GM12878 (cell line): ENCODE results near the gene S1PR1. TPM values are rescaled to one million over a fixed set of nuclear protein-coding genes. Genes with fewer than 3 reads are reported as not detected.

ENCODE experiments used
- ATAC-seq: fragments of 200-7000 bp; cut with Tn5 transposase; 3 replicates; pipeline ENCODE4 v1.9.1; 2020; ENCODE audit warnings: mild to moderate bottlenecking, moderate library complexity
- BruUV-seq: library from RNA; stranded (reverse); fragments of 400-500 nt; replicated peaks from 2 replicates; lab custom pipeline; 2021; lab: Mats Ljungman, UMichigan
- CTCF ChIA-PET: fragments of 300-600 bp; sonication (Branson Sonifier 250); formaldehyde crosslinking; extraction: SDS; loops from one replicate; lab custom pipeline; 2021; ENCODE audit warnings: inconsistent platforms; lab: Yijun Ruan, JAX
- POLR2A ChIA-PET: fragments of 350-600 bp; formaldehyde crosslinking; extraction: SDS; loops from one replicate; lab custom pipeline; 2021; ENCODE audit warnings: inconsistent platforms; lab: Charles Lee
- RAD21 ChIA-PET: fragments of 300-600 bp; sonication (Branson Sonifier 250); formaldehyde crosslinking; loops from one replicate; lab custom pipeline; 2023; ENCODE audit warnings: antibody characterized with exemption; ENCODE audit not compliant: unreplicated experiment; lab: Charles Lee
- SMC1A ChIA-PET: fragments of 300-600 bp; sonication (Branson Sonifier 250); formaldehyde crosslinking; loops from one replicate; lab custom pipeline; 2023; ENCODE audit not compliant: unreplicated experiment, uncharacterized antibody; lab: Charles Lee
- DNase-seq: peaks from one replicate; pipeline ENCODE4 v3.0.0-alpha.2; 2011; ENCODE audit warnings: low read depth, low spot score
- FAIRE-seq: peaks from 3 replicates; lab custom pipeline; 2011; peaks lifted over from hg19 to GRCh38; lab: Jason Lieb, UNC
- H2AFZ ChIP-seq: 2 replicates; pipeline ENCODE4 v1.6.0; 2011; ENCODE audit warnings: low read depth, low read length, control low read depth; ENCODE audit not compliant: control insufficient read depth
- H3K27ac ChIP-seq: 2 replicates; pipeline ENCODE4 v1.5.1; 2011; ENCODE audit warnings: control low read depth; ENCODE audit not compliant: control insufficient read depth, insufficient read depth
- H3K27me3 ChIP-seq, 2 experiments: replicated peaks in 1 of 2; 2 replicates each; pipeline versions ENCODE4 v1.6.0 to v1.6.1; 2011; ENCODE audit warnings: low read length in 1 of 2; ENCODE audit not compliant: control insufficient read depth in 2 of 2, insufficient read depth in 2 of 2
- H3K36me3 ChIP-seq, 2 experiments: 2 replicates each; pipeline ENCODE4 v1.5.1; 2011; ENCODE audit warnings: low read length in 1 of 2; ENCODE audit not compliant: control insufficient read depth in 2 of 2, insufficient read depth in 2 of 2
- H3K4me1 ChIP-seq: 2 replicates; pipeline ENCODE4 v1.6.1; 2011; ENCODE audit warnings: mild to moderate bottlenecking, low read length, moderate library complexity, mixed read lengths; ENCODE audit not compliant: control insufficient read depth, insufficient read depth
- H3K4me2 ChIP-seq: 2 replicates; pipeline ENCODE4 v1.6.0; 2011; ENCODE audit warnings: control low read depth; ENCODE audit not compliant: control insufficient read depth, insufficient read depth
- H3K4me3 ChIP-seq: fragments of 200-600 bp; sonication (generic); 2 replicates; pipeline ENCODE4 v1.5.1; 2016
- H3K79me2 ChIP-seq: 2 replicates; pipeline ENCODE4 v1.6.0; 2011; ENCODE audit warnings: low read length; ENCODE audit not compliant: control insufficient read depth, insufficient read depth
- H3K9ac ChIP-seq: 2 replicates; pipeline ENCODE4 v1.8.0; 2011; ENCODE audit warnings: low read length, control low read depth, mixed read lengths; ENCODE audit not compliant: control insufficient read depth, insufficient read depth
- H3K9me3 ChIP-seq: replicated peaks from 3 replicates; pipeline ENCODE4 v1.5.1; 2011; ENCODE audit warnings: mild to moderate bottlenecking, low read length; ENCODE audit not compliant: control insufficient read depth, insufficient read depth
- H4K20me1 ChIP-seq: 2 replicates; pipeline ENCODE4 v1.6.0; 2011; ENCODE audit not compliant: control insufficient read depth, insufficient read depth
- HDGF ChIP-seq: fragments of 450-650 bp; IDR thresholded peaks from 2 replicates; pipeline ENCODE4 v1.6.1; 2016; ENCODE audit warnings: antibody characterized with exemption
- PML ChIP-seq: IDR thresholded peaks from 2 replicates; pipeline ENCODE4 v1.6.1; 2012; ENCODE audit warnings: low read length, inconsistent platforms
- TAF1 ChIP-seq: IDR thresholded peaks from 2 replicates; pipeline ENCODE4 v1.6.1; 2011; ENCODE audit warnings: mild to moderate bottlenecking, low read depth, low read length, borderline replicate concordance
- TCF12 ChIP-seq: IDR thresholded peaks from 2 replicates; pipeline ENCODE4 v1.6.1; 2011; ENCODE audit warnings: low read depth, mild to moderate bottlenecking, low read length
- WGBS: methylation state at CpG from one replicate; pipeline ENCODE4 v1.1.6; 2016; ENCODE audit warnings: low lambda C conversion rate; ENCODE audit not compliant: insufficient replicate concordance, insufficient coverage; ENCODE audit errors: missing lambda C conversion rate; 5-methylcytosine and 5-hydroxymethylcytosine counted together
- in situ Hi-C: fragments of 300-500 bp; cut with MboI; formaldehyde crosslinking; loops from 9 replicates; pipeline ENCODE4 v1.14.3; 2018; ENCODE audit warnings: mixed read lengths
- intact Hi-C: fragments of 100-400 bp; cut with micrococcal nuclease; formaldehyde crosslinking; loops from one replicate; pipeline ENCODE4 v1.14.2; 2022; ENCODE audit not compliant: unreplicated experiment
- polyA plus RNA-seq, 11 experiments: library from polyadenylated mRNA; depleted of rRNA in 4 of 11; unstranded in 6 of 11; stranded (reverse) in 5 of 11; fragments of >200 nt; fragmentation: Nextera tagmentation in 4 of 11; fragmentation: Illumina TruSeq in 1 of 11; extraction: Ambion mirVana in 4 of 11; extraction: Trizol in 1 of 11; gene quantifications; 1 replicate in 1 of 11; 2 replicates in 10 of 11; pipeline versions ENCODE4 v1.2.1 to v1.2.3, GENCODE V29; 2011 to 2016; ENCODE audit warnings: inconsistent platforms in 2 of 11, missing spikeins in 2 of 11, low read depth in 1 of 11
- total RNA-seq, 4 experiments: library from RNA; depleted of rRNA in 3 of 4; stranded (reverse); fragments of >200 nt in 3 of 4; fragmentation: Illumina TruSeq in 1 of 4; extraction: Trizol in 1 of 4; gene quantifications; 2 replicates each; pipeline versions ENCODE4 v1.2.1 to v1.2.3, GENCODE V29; 2013 to 2021
- TF ChIP-seq, protein P1 (sequence below): fragments of 450-650 bp; formaldehyde crosslinking; IDR thresholded peaks from 2 replicates; pipeline ENCODE4 v1.4.0; 2020; ENCODE audit warnings: mild to moderate bottlenecking, moderate library complexity
- TF ChIP-seq, protein P2 (sequence below): fragments of 450-650 bp; IDR thresholded peaks from 2 replicates; pipeline ENCODE4 v1.6.1; 2017; ENCODE audit warnings: mild to moderate bottlenecking, moderate library complexity

The S1PR1 gene
- total and polyA plus RNA-seq, 10 of the 15 experiments (the other 5 are each of a cell fraction or from before 2014, with no cell fraction given): 3.8 to 59.4 (median 30.7) TPM

DNA sequence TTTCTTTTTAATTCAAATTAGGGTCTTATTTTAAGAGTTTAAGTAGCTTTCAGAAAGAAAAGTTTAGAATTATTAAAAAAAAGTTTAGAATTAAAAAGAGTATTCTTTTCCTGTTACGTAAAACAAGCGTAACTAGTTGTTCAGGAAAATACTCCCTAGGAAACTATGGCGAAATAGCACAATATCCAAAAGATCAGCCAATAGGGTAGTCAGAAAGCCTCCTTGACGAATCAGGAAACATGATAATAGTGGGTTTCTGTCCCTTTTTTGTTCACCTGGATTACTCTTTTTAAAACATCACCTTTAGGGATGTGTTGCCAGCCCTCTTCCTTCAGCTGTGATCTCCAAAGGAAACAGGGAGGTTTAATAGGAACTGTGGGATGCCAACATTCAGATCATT lies 25.2 kb downstream of the S1PR1 start:
- H3K27ac ChIP-seq: no peak overlapping the region
- H3K9ac ChIP-seq: no peak overlapping the region
- in situ Hi-C loops: no loop called here
- DNase-seq: no peak
- H3K36me3 ChIP-seq: no peaks in the 10 kb centered on the region
- BruUV-seq: no TSS peak
- H3K27me3 ChIP-seq: no peaks in the 10 kb centered on the region
- H3K9me3 ChIP-seq: no peaks in the 10 kb centered on the region
- no peaks in the 10 kb centered on the region for H3K79me2 ChIP-seq
- ChIA-PET POLR2A (no interaction called here), CTCF (interaction anchor here (0.8 to 1.0 kb wide), 2 partner anchors 26 to 355 kb away, joined by 3 to 4 read pairs; no protein-coding TSS in a partner anchor), RAD21 (no interaction called here), SMC1A (interaction anchor here (0.7 to 1.8 kb wide), 2 partner anchors 26 to 324 kb away, joined by 3 to 6 read pairs; no protein-coding TSS in a partner anchor)
- H3K4me3 ChIP-seq: no peak overlapping the region
- H3K4me1 ChIP-seq: peaks cover 14% of the 10 kb centered on the region
- intact Hi-C loops: no loop called here
- H2AFZ ChIP-seq: peak overlapping the region; percentile 52; the same call in 1 of the 2 replicates
- TF ChIP-seq, protein P1, sequence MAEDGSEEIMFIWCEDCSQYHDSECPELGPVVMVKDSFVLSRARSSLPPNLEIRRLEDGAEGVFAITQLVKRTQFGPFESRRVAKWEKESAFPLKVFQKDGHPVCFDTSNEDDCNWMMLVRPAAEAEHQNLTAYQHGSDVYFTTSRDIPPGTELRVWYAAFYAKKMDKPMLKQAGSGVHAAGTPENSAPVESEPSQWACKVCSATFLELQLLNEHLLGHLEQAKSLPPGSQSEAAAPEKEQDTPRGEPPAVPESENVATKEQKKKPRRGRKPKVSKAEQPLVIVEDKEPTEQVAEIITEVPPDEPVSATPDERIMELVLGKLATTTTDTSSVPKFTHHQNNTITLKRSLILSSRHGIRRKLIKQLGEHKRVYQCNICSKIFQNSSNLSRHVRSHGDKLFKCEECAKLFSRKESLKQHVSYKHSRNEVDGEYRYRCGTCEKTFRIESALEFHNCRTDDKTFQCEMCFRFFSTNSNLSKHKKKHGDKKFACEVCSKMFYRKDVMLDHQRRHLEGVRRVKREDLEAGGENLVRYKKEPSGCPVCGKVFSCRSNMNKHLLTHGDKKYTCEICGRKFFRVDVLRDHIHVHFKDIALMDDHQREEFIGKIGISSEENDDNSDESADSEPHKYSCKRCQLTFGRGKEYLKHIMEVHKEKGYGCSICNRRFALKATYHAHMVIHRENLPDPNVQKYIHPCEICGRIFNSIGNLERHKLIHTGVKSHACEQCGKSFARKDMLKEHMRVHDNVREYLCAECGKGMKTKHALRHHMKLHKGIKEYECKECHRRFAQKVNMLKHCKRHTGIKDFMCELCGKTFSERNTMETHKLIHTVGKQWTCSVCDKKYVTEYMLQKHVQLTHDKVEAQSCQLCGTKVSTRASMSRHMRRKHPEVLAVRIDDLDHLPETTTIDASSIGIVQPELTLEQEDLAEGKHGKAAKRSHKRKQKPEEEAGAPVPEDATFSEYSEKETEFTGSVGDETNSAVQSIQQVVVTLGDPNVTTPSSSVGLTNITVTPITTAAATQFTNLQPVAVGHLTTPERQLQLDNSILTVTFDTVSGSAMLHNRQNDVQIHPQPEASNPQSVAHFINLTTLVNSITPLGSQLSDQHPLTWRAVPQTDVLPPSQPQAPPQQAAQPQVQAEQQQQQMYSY (CRISPR knock-in tag): no peak
- TF ChIP-seq TAF1: no peak
- TF ChIP-seq, protein P2, sequence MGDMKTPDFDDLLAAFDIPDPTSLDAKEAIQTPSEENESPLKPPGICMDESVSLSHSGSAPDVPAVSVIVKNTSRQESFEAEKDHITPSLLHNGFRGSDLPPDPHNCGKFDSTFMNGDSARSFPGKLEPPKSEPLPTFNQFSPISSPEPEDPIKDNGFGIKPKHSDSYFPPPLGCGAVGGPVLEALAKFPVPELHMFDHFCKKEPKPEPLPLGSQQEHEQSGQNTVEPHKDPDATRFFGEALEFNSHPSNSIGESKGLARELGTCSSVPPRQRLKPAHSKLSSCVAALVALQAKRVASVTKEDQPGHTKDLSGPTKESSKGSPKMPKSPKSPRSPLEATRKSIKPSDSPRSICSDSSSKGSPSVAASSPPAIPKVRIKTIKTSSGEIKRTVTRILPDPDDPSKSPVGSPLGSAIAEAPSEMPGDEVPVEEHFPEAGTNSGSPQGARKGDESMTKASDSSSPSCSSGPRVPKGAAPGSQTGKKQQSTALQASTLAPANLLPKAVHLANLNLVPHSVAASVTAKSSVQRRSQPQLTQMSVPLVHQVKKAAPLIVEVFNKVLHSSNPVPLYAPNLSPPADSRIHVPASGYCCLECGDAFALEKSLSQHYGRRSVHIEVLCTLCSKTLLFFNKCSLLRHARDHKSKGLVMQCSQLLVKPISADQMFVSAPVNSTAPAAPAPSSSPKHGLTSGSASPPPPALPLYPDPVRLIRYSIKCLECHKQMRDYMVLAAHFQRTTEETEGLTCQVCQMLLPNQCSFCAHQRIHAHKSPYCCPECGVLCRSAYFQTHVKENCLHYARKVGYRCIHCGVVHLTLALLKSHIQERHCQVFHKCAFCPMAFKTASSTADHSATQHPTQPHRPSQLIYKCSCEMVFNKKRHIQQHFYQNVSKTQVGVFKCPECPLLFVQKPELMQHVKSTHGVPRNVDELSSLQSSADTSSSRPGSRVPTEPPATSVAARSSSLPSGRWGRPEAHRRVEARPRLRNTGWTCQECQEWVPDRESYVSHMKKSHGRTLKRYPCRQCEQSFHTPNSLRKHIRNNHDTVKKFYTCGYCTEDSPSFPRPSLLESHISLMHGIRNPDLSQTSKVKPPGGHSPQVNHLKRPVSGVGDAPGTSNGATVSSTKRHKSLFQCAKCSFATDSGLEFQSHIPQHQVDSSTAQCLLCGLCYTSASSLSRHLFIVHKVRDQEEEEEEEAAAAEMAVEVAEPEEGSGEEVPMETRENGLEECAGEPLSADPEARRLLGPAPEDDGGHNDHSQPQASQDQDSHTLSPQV: no peak
- TF ChIP-seq HDGF: no peak
- no peak for TF ChIP-seq TCF12
- TF ChIP-seq PML: no peak
- no peak for FAIRE-seq
- no peak overlapping the region for H3K4me2 ChIP-seq
- ATAC-seq: no peak
- WGBS: 98% methylated on average over 4 of the region's 4 CpGs
- no peaks in the 10 kb centered on the region for H4K20me1 ChIP-seq
